GM23338 (cell line): ENCODE data around the gene GNPTAB.

ENCODE experiments used
- ETS1 ChIP-seq: IDR thresholded peaks from 2 replicates; pipeline ENCODE4 v1.6.1; 2016; ENCODE audit warnings: antibody characterized with exemption
- EZH2 ChIP-seq: fragments of 200-600 bp; sonication (generic); IDR thresholded peaks from one replicate; pipeline ENCODE4 v1.8.0; 2017; ENCODE audit warnings: antibody characterized with exemption, mild to moderate bottlenecking, low read depth; ENCODE audit not compliant: unreplicated experiment
- POLR2AphosphoS5 ChIP-seq: IDR thresholded peaks from 2 replicates; pipeline ENCODE4 v1.6.1; 2016; ENCODE audit warnings: antibody characterized with exemption, low read depth
- TF ChIP-seq, protein P1 (sequence below), 2 experiments: fragments of 200-600 bp in 1 of 2; sonication (generic) in 1 of 2; conservative IDR thresholded peaks; 2 replicates each; pipeline versions ENCODE4 v1.5.1 to v1.6.1; 2016 to 2017; ENCODE audit warnings: antibody characterized with exemption in 2 of 2, low read depth in 2 of 2, mild to moderate bottlenecking in 2 of 2, moderate library complexity in 1 of 2

DNA sequence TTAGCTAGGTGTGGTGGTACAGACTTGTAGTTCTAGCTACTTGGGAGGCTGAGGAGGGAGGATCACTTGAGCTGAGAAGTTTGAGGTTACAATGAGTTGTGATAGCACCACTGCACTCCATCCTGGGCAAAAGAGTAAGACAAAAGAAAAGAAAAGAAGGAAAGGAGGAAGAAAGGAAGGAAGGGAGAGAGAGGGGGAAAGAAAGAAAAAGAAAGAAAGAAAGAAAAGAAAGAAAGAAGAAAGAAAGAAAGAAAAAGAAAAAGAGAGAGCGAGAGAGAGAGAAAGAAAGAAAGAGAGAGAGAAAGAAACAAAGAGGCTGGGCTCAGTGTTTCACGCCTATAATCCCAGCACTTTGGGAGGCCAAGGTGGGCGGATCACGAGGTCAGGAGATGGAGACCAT lies 10.3 kb upstream of the GNPTAB start:
- TF ChIP-seq EZH2 = no peak
- TF ChIP-seq, protein P1, sequence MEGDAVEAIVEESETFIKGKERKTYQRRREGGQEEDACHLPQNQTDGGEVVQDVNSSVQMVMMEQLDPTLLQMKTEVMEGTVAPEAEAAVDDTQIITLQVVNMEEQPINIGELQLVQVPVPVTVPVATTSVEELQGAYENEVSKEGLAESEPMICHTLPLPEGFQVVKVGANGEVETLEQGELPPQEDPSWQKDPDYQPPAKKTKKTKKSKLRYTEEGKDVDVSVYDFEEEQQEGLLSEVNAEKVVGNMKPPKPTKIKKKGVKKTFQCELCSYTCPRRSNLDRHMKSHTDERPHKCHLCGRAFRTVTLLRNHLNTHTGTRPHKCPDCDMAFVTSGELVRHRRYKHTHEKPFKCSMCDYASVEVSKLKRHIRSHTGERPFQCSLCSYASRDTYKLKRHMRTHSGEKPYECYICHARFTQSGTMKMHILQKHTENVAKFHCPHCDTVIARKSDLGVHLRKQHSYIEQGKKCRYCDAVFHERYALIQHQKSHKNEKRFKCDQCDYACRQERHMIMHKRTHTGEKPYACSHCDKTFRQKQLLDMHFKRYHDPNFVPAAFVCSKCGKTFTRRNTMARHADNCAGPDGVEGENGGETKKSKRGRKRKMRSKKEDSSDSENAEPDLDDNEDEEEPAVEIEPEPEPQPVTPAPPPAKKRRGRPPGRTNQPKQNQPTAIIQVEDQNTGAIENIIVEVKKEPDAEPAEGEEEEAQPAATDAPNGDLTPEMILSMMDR (conservative IDR thresholded peaks at IDR 0.05; ENCODE audit: low read depth in 2 of 2) = no peak
- no peak for TF ChIP-seq POLR2AphosphoS5
- TF ChIP-seq ETS1 = no peak
